Measurements from ENCODE around the gene SF3A1.

GRCh38 chr22:30402028-30402765 is 45.5 kb upstream of the SF3A1 start:
- no peak for TF ChIP-seq EZH2 (IDR thresholded peaks at IDR 0.05; ENCODE audit: low read length, missing control alignments)
- no peak for TF ChIP-seq CTCF (conservative IDR thresholded peaks at IDR 0.05 in 1 of 2, IDR thresholded peaks at IDR 0.05 in 1 of 2; ENCODE audit: low read depth in 1 of 2, low read length in 2 of 2)

Measured in fibroblast of lung (primary cell).